SK-N-SH (cell line): ENCODE data around the gene IPO9. TPM values are rescaled to one million over a fixed set of nuclear protein-coding genes. Genes with fewer than 3 reads are reported as not detected.

Experiments
- CTCF ChIA-PET: fragments of 300-600, 350-600 bp; formaldehyde crosslinking; extraction: SDS; loops from one replicate; lab custom pipeline; 2021; lab: Yijun Ruan, JAX
- POLR2A ChIA-PET: fragments of 350-600 bp; sonication (Branson Sonifier 250); formaldehyde crosslinking; extraction: SDS; loops from one replicate; lab custom pipeline; 2020; ENCODE audit warnings: antibody characterized with exemption, inconsistent platforms; lab: Yijun Ruan, JAX
- DNase-seq: peaks from one replicate; pipeline ENCODE4 v3.0.0; 2012
- H2AFZ ChIP-seq: fragments of 200-600 bp; sonication (generic); 2 replicates; pipeline ENCODE4 v1.8.1; 2016; ENCODE audit warnings: antibody characterized with exemption, mild to moderate bottlenecking, low read depth
- H3F3A ChIP-seq: fragments of 200-600 bp; sonication (generic); replicated peaks from 2 replicates; pipeline ENCODE3; 2016; ENCODE audit warnings: antibody characterized with exemption, mild to moderate bottlenecking; ENCODE audit not compliant: insufficient read depth
- H3K27ac ChIP-seq, 2 experiments: fragments of 200-500 bp in 1 of 2; fragments of 200-600 bp in 1 of 2; sonication (Bioruptor generic) in 1 of 2; sonication (generic), shearing (Covaris generic) in 1 of 2; 2 replicates each; pipeline versions ENCODE4 v1.5.1 to v1.6.1; 2014 to 2016; ENCODE audit warnings: low read depth in 2 of 2, inconsistent platforms in 1 of 2, low read length in 1 of 2, mild to moderate bottlenecking in 1 of 2, mixed read lengths in 1 of 2
- H3K27me3 ChIP-seq: fragments of 200-600 bp; sonication (generic), shearing (Covaris generic); 2 replicates; pipeline ENCODE4 v1.6.1; 2016; ENCODE audit warnings: mixed run types; ENCODE audit not compliant: insufficient read depth
- H3K36me3 ChIP-seq, 2 experiments: fragments of 200-500 bp in 1 of 2; fragments of 200-600 bp in 1 of 2; sonication (Bioruptor generic) in 1 of 2; sonication (generic) in 1 of 2; replicated peaks in 1 of 2; 2 replicates each; pipeline versions ENCODE3 to v1.5.1; 2014 to 2016; ENCODE audit warnings: low read length in 1 of 2, mild to moderate bottlenecking in 1 of 2; ENCODE audit not compliant: insufficient read depth in 2 of 2, control insufficient read depth in 1 of 2
- H3K4me1 ChIP-seq, 2 experiments: fragments of 200-500 bp in 1 of 2; fragments of 200-600 bp in 1 of 2; sonication (Bioruptor generic) in 1 of 2; sonication (generic), shearing (Covaris generic) in 1 of 2; 2 replicates each; pipeline versions ENCODE4 v1.5.1 to v1.6.1; 2014 to 2016; ENCODE audit warnings: low read depth in 1 of 2, low read length in 1 of 2, mixed run types in 1 of 2; ENCODE audit not compliant: insufficient read depth in 2 of 2, control insufficient read depth in 1 of 2
- H3K4me2 ChIP-seq: fragments of 200-600 bp; sonication (generic), shearing (Covaris generic); 2 replicates; pipeline ENCODE4 v1.6.1; 2017; ENCODE audit warnings: mixed run types
- H3K4me3 ChIP-seq, 2 experiments: fragments of 200-500 bp in 1 of 2; fragments of 200-600 bp in 1 of 2; sonication (Bioruptor generic) in 1 of 2; sonication (generic), shearing (Covaris generic) in 1 of 2; 2 replicates each; pipeline versions ENCODE4 v1.5.1 to v1.8.1; 2014 to 2016; ENCODE audit warnings: low read depth in 2 of 2, inconsistent platforms in 1 of 2, low read length in 1 of 2, mild to moderate bottlenecking in 1 of 2, mixed read lengths in 1 of 2, moderate library complexity in 1 of 2
- H3K79me2 ChIP-seq: fragments of 200-600 bp; sonication (generic); 2 replicates; pipeline ENCODE4 v1.8.1; 2017; ENCODE audit warnings: mild to moderate bottlenecking; ENCODE audit not compliant: insufficient read depth
- H3K9ac ChIP-seq: fragments of 200-600 bp; sonication (generic); 2 replicates; pipeline ENCODE4 v1.6.1; 2017; ENCODE audit warnings: mixed run types
- H3K9me2 ChIP-seq: fragments of 200-600 bp; sonication (generic); 2 replicates; pipeline ENCODE4 v1.6.1; 2017; ENCODE audit warnings: mixed run types
- H3K9me3 ChIP-seq: fragments of 200-600 bp; sonication (generic); 2 replicates; pipeline ENCODE4 v1.6.1; 2017; ENCODE audit warnings: mixed run types, mild to moderate bottlenecking, moderate library complexity
- H4K20me1 ChIP-seq: fragments of 200-600 bp; sonication (generic); 2 replicates; pipeline ENCODE4 v1.6.1; 2017; ENCODE audit warnings: mild to moderate bottlenecking, mixed run types; ENCODE audit not compliant: insufficient read depth
- CHD2 ChIP-seq: fragments of 150-350 bp; IDR thresholded peaks from 2 replicates; pipeline ENCODE4 v1.6.1; 2018; ENCODE audit warnings: low read length; ENCODE audit not compliant: partially characterized antibody
- FOXJ3 ChIP-seq: sonication (generic); formaldehyde crosslinking; IDR thresholded peaks from 2 replicates; pipeline ENCODE4 v1.5.1; 2020; ENCODE audit warnings: mild to moderate bottlenecking, missing genetic modification reagents
- NFIC ChIP-seq: IDR thresholded peaks from 2 replicates; pipeline ENCODE4 v1.4.0; 2012; ENCODE audit warnings: borderline replicate concordance
- NRF1 ChIP-seq: IDR thresholded peaks from 2 replicates; pipeline ENCODE4 v1.6.1; 2012; ENCODE audit warnings: low read depth, mild to moderate bottlenecking, low read length
- POLR2AphosphoS5 ChIP-seq: IDR thresholded peaks from 2 replicates; pipeline ENCODE4 v1.6.1; 2012; ENCODE audit warnings: low read depth, low read length
- RAD21 ChIP-seq: IDR thresholded peaks from 2 replicates; pipeline ENCODE4 v1.6.1; 2012; ENCODE audit warnings: mild to moderate bottlenecking, low read length
- RFX5 ChIP-seq: IDR thresholded peaks from 2 replicates; pipeline ENCODE4 v1.6.1; 2012; ENCODE audit warnings: mild to moderate bottlenecking, improper control_type of control experiment, low read length
- RXRA ChIP-seq: IDR thresholded peaks from 2 replicates; pipeline ENCODE4 v1.4.0; 2012; ENCODE audit warnings: low read depth, mild to moderate bottlenecking, borderline replicate concordance
- SMC3 ChIP-seq: IDR thresholded peaks from 2 replicates; pipeline ENCODE4 v1.6.1; 2012; ENCODE audit warnings: low read depth, low read length, improper control_type of control experiment
- WGBS: methylation state at CpG from one replicate; pipeline ENCODE4 v1.1.6; 2017; ENCODE audit warnings: low lambda C conversion rate; 5-methylcytosine and 5-hydroxymethylcytosine counted together
- polyA plus RNA-seq, 3 experiments: library from polyadenylated mRNA; depleted of rRNA; stranded (reverse); fragments of >200 nt; gene quantifications; 2 replicates each; pipeline ENCODE4 v1.2.3, GENCODE V29; 2012
- TF ChIP-seq, protein P1 (sequence below): IDR thresholded peaks from 2 replicates; pipeline ENCODE4 v1.4.0; 2012; ENCODE audit warnings: low read depth
- TF ChIP-seq, protein P2 (sequence below): fragments of 150-350 bp; IDR thresholded peaks from 2 replicates; pipeline ENCODE4 v1.6.1; 2017; ENCODE audit warnings: antibody characterized with exemption, low read length, low read depth, borderline replicate concordance
- TF ChIP-seq, protein P3 (sequence below): fragments of 200-600 bp; sonication (generic); IDR thresholded peaks from 2 replicates; pipeline ENCODE4 v1.6.1; 2017; ENCODE audit warnings: antibody characterized with exemption, mild to moderate bottlenecking, moderate library complexity

Gene IPO9
- polyA plus RNA-seq, 1 of the 3 experiments (the other 2 are of a cell fraction): 24.5 TPM

DNA sequence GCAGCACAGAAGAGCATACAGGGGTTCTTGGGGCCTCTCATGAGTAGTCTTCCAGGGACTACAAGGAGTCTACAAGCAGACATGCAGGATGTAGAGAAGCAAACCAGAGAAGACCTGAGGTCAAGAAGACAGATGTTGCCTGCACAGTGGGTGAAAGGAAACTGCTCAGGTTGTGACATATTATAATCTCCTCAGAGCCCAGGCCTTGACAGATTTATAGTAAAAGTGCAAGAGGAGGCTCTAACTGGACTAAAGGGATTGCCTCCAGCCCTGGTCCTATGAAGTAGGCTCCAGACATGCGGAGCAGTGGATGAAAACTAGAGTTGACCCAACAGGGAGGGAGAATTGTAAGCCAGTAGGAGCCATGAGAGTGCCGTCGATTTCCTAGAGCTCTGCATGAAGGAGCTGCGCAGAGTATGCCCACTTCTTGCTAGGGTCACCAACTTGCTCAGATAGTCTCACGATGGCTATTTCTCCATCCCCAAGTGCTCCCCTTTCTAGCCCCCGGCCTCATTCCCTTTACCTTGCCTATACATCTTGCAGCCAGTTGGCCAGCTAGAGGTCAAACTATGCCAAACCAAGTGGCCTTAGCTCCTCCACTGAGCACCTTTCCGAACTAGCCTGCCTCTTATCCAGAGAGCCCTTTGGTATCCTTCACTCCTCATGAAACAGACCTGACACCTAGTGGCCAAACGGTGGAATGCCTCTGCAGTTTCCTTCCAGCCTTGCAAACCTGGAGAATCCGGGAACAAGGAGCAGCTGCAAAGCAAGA is 36.2 kb upstream of the IPO9 start:
- Histone ChIP-seq H3K9me2 (no peaks in the 10 kb centered on the region), H3K4me2 (peak overlapping the region; percentile 41; the same call in 1 of the 2 replicates), H3K9ac (peak overlapping the region; percentile 61), H3K4me1 (peaks cover 28 to 41% of the 10 kb centered on the region in 2 experiments)
- POLR2A ChIA-PET: interaction anchor here (0.9 kb wide), 1 partner anchor 83 kb away, joined by 3 read pairs; no protein-coding TSS in a partner anchor
- no peak for TF ChIP-seq NFIC
- no peak for TF ChIP-seq RXRA
- TF ChIP-seq NRF1: 0 out of 2 replicates have a peak, but pooled peaks have one; percentile 32
- TF ChIP-seq, protein P1, sequence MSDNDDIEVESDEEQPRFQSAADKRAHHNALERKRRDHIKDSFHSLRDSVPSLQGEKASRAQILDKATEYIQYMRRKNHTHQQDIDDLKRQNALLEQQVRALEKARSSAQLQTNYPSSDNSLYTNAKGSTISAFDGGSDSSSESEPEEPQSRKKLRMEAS: 0 out of 2 replicates have a peak, but pooled peaks have one; percentile 6
- TF ChIP-seq FOXJ3 (CRISPR knock-in tag): no peak
- peak; percentile 43 for TF ChIP-seq CHD2
- TF ChIP-seq, protein P2, sequence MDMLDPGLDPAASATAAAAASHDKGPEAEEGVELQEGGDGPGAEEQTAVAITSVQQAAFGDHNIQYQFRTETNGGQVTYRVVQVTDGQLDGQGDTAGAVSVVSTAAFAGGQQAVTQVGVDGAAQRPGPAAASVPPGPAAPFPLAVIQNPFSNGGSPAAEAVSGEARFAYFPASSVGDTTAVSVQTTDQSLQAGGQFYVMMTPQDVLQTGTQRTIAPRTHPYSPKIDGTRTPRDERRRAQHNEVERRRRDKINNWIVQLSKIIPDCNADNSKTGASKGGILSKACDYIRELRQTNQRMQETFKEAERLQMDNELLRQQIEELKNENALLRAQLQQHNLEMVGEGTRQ: 0 out of 2 replicates have a peak, but pooled peaks have one; percentile 1
- TF ChIP-seq RAD21: peak; percentile 99
- TF ChIP-seq, protein P3, sequence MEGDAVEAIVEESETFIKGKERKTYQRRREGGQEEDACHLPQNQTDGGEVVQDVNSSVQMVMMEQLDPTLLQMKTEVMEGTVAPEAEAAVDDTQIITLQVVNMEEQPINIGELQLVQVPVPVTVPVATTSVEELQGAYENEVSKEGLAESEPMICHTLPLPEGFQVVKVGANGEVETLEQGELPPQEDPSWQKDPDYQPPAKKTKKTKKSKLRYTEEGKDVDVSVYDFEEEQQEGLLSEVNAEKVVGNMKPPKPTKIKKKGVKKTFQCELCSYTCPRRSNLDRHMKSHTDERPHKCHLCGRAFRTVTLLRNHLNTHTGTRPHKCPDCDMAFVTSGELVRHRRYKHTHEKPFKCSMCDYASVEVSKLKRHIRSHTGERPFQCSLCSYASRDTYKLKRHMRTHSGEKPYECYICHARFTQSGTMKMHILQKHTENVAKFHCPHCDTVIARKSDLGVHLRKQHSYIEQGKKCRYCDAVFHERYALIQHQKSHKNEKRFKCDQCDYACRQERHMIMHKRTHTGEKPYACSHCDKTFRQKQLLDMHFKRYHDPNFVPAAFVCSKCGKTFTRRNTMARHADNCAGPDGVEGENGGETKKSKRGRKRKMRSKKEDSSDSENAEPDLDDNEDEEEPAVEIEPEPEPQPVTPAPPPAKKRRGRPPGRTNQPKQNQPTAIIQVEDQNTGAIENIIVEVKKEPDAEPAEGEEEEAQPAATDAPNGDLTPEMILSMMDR: peak; percentile 98
- 0 out of 2 replicates have a peak, but pooled peaks have one; percentile 47 for TF ChIP-seq RFX5
- TF ChIP-seq SMC3: peak; percentile 99
- no peak for TF ChIP-seq POLR2AphosphoS5
- TF ChIP-seq, all 33 proteins: peak for 8
- CTCF ChIA-PET: interaction anchor here (0.6 to 26.9 kb wide), 71 partner anchors 10 to 362 kb away, joined by 3 to 827 read pairs (median 6); partner anchors contain the start of genes NAV1 and PHLDA3
- H2AFZ ChIP-seq: no peak overlapping the region
- H4K20me1 ChIP-seq: no peaks in the 10 kb centered on the region
- peaks cover 45% of the 10 kb centered on the region for H3F3A ChIP-seq
- peak overlapping the region in 1 of 2 experiments; percentile 4; a peak in 1 of 4 replicates for H3K4me3 ChIP-seq
- DNase-seq: peak; percentile 85
- H3K36me3 ChIP-seq: peaks cover 74 to 85% of the 10 kb centered on the region in 2 experiments
- H3K79me2 ChIP-seq: peaks cover 88% of the 10 kb centered on the region
- H3K27me3 ChIP-seq: no peaks in the 10 kb centered on the region
- 62% methylated on average over 9 of the region's 9 CpGs for WGBS
- peak overlapping the region; percentile 92 to 99 for H3K27ac ChIP-seq
- no peaks in the 10 kb centered on the region for H3K9me3 ChIP-seq
